ENCODE results near the gene IGF1R.

IGF1R gene

GRCh38 chr15:98942431-98942830 lies 294.1 kb downstream of the IGF1R start:
- Histone ChIP-seq H3K27ac (replicated peaks) (no peak overlapping the region), H3K4me3 (replicated peaks; ENCODE audit: insufficient read depth, low read length) (no peak overlapping the region), H3K27me3 (ENCODE audit: insufficient read depth, poor library complexity, severe bottlenecking) (no peaks in the 10 kb centered on the region)
- DNase-seq (ENCODE audit: low read depth in 1 of 2, low spot score in 1 of 2): no peak
- no peak for TF ChIP-seq POLR2AphosphoS5 (IDR thresholded peaks at IDR 0.05; ENCODE audit: low read depth)
- no peak for TF ChIP-seq SPI1 (IDR thresholded peaks at IDR 0.05; ENCODE audit: borderline replicate concordance, low read depth)
- no peak for TF ChIP-seq REST (IDR thresholded peaks at IDR 0.05; ENCODE audit: insufficient replicate concordance, low read depth)
- no peak for TF ChIP-seq CTCF (IDR thresholded peaks at IDR 0.05; ENCODE audit: insufficient read depth, low read length)
- TF ChIP-seq GABPA (IDR thresholded peaks at IDR 0.05; ENCODE audit: low read depth): no peak

- Histone ChIP-seq H3K4me3 (replicated peaks; ENCODE audit: insufficient read depth, low read length) (no peak overlapping the region), H3K27me3 (ENCODE audit: insufficient read depth, poor library complexity, severe bottlenecking) (no peaks in the 10 kb centered on the region), H3K27ac (replicated peaks) (no peak overlapping the region)
- TF ChIP-seq CTCF (IDR thresholded peaks at IDR 0.05; ENCODE audit: insufficient read depth, low read length) (no peak), REST (IDR thresholded peaks at IDR 0.05; ENCODE audit: insufficient replicate concordance, low read depth) (no peak), POLR2AphosphoS5 (IDR thresholded peaks at IDR 0.05; ENCODE audit: low read depth) (no peak), SPI1 (IDR thresholded peaks at IDR 0.05; ENCODE audit: borderline replicate concordance, low read depth) (no peak), GABPA (IDR thresholded peaks at IDR 0.05; ENCODE audit: low read depth) (no peak)
- no peak for DNase-seq (ENCODE audit: low read depth in 1 of 2, low spot score in 1 of 2)
These were observed 294.7 kb downstream of the IGF1R start for GRCh38 chr15:98943051-98943508.

GRCh38 chr15:98943601-98944151 lies 295.3 kb downstream of the IGF1R start:
- H3K27ac ChIP-seq (replicated peaks): no peak overlapping the region

More at GRCh38 chr15:98943601-98944151, 295.3 kb downstream of the IGF1R start:
- no peak for DNase-seq (ENCODE audit: low read depth in 1 of 2, low spot score in 1 of 2)
- Histone ChIP-seq H3K27me3 (ENCODE audit: insufficient read depth, poor library complexity, severe bottlenecking) (no peaks in the 10 kb centered on the region), H3K4me3 (replicated peaks; ENCODE audit: insufficient read depth, low read length) (no peak overlapping the region)
- no peak for TF ChIP-seq REST (IDR thresholded peaks at IDR 0.05; ENCODE audit: insufficient replicate concordance, low read depth)
- TF ChIP-seq SPI1 (IDR thresholded peaks at IDR 0.05; ENCODE audit: borderline replicate concordance, low read depth): no peak
- TF ChIP-seq CTCF (IDR thresholded peaks at IDR 0.05; ENCODE audit: insufficient read depth, low read length): no peak
- TF ChIP-seq POLR2AphosphoS5 (IDR thresholded peaks at IDR 0.05; ENCODE audit: low read depth): no peak
- no peak for TF ChIP-seq GABPA (IDR thresholded peaks at IDR 0.05; ENCODE audit: low read depth)
